AG04450 (cell line): Measurements from ENCODE around the gene PLAC1. TPM values are rescaled to one million over a fixed set of nuclear protein-coding genes. Genes with fewer than 3 reads are reported as not detected.

Experiments used
- CTCF ChIA-PET: fragments of 300-600, 350-600 bp; formaldehyde crosslinking; extraction: SDS; loops from one replicate; lab custom pipeline; 2022; ENCODE audit warnings: antibody characterized with exemption, inconsistent platforms; lab: Charles Lee
- POLR2A ChIA-PET: fragments of 350-600 bp; formaldehyde crosslinking; extraction: SDS; loops from one replicate; lab custom pipeline; 2021; ENCODE audit warnings: antibody characterized with exemption, inconsistent platforms; lab: Yijun Ruan, JAX
- DNase-seq: peaks from one replicate; pipeline ENCODE4 v3.0.0-alpha.2; 2011; ENCODE audit warnings: low read depth, low spot score
- H3K27ac ChIP-seq: one replicate; pipeline ENCODE4 v1.5.1; 2012; ENCODE audit warnings: low read depth, low read length, control low read depth
- H3K27me3 ChIP-seq: one replicate; pipeline ENCODE4 v1.6.0; 2012; ENCODE audit warnings: low read length; ENCODE audit not compliant: control insufficient read depth, insufficient read depth
- H3K4me3 ChIP-seq: 2 replicates; pipeline ENCODE4 v1.5.1; 2011; ENCODE audit warnings: mild to moderate bottlenecking, low read depth, low read length, control low read depth
- H3K9me3 ChIP-seq: 2 replicates; pipeline ENCODE4 v1.5.1; 2012; ENCODE audit warnings: low read length; ENCODE audit not compliant: control insufficient read depth, insufficient read depth
- CTCF ChIP-seq: IDR thresholded peaks from 2 replicates; pipeline ENCODE4 v1.5.1; 2011; ENCODE audit warnings: low read depth, low read length, control low read depth, inconsistent platforms
- polyA plus RNA-seq: library from polyadenylated mRNA; depleted of rRNA; stranded (reverse); fragments of >200 nt; gene quantifications from 2 replicates; pipeline ENCODE4 v1.2.3, GENCODE V29; 2011

Gene PLAC1
- polyA plus RNA-seq, 1 experiment: 2.4 TPM

GRCh38 chrX:134688031-134688823 is 30.0 kb upstream of the PLAC1 start:
- no peak for DNase-seq
- ChIA-PET CTCF (no interaction called here), POLR2A (no interaction called here)
- H3K9me3 ChIP-seq: no peaks in the 10 kb centered on the region
- H3K4me3 ChIP-seq: no peak overlapping the region
- no peaks in the 10 kb centered on the region for H3K27me3 ChIP-seq
- no peak for TF ChIP-seq CTCF
- no peak overlapping the region for H3K27ac ChIP-seq

GRCh38 chrX:134685668-134686067 is 27.4 kb upstream of the PLAC1 start:
- POLR2A ChIA-PET: no interaction called here
- Histone ChIP-seq H3K27ac (no peak overlapping the region), H3K4me3 (no peak overlapping the region), H3K27me3 (no peaks in the 10 kb centered on the region), H3K9me3 (no peaks in the 10 kb centered on the region)
- no peak for DNase-seq
- no peak for TF ChIP-seq CTCF
- CTCF ChIA-PET: no interaction called here

- no peak for DNase-seq
- POLR2A ChIA-PET: no interaction called here
- H3K4me3 ChIP-seq: no peak overlapping the region
- H3K27ac ChIP-seq: no peak overlapping the region
- no peaks in the 10 kb centered on the region for H3K9me3 ChIP-seq
- CTCF ChIA-PET: no interaction called here
- TF ChIP-seq CTCF: no peak
- no peaks in the 10 kb centered on the region for H3K27me3 ChIP-seq
Measured at GRCh38 chrX:134684956-134685355, 26.7 kb upstream of the PLAC1 start.

- ChIA-PET POLR2A (no interaction called here), CTCF (no interaction called here)
- Histone ChIP-seq H3K9me3 (no peaks in the 10 kb centered on the region), H3K27me3 (no peaks in the 10 kb centered on the region), H3K4me3 (no peak overlapping the region), H3K27ac (no peak overlapping the region)
- no peak for DNase-seq
- no peak for TF ChIP-seq CTCF
Measured at GRCh38 chrX:134683351-134684005, 25.2 kb upstream of the PLAC1 start.

GRCh38 chrX:134682081-134682480 is 23.8 kb upstream of the PLAC1 start:
- Histone ChIP-seq H3K27ac (no peak overlapping the region), H3K27me3 (no peaks in the 10 kb centered on the region), H3K9me3 (no peaks in the 10 kb centered on the region), H3K4me3 (no peak overlapping the region)
- TF ChIP-seq CTCF: no peak
- CTCF ChIA-PET: no interaction called here
- POLR2A ChIA-PET: no interaction called here
- no peak for DNase-seq
